SU-DHL-6 (cell line): ENCODE results near the gene C19orf85.

Source experiments
- H2AFZ ChIP-seq: fragments of 200-600 bp; sonication (generic); 2 replicates; pipeline ENCODE4 v1.6.1; 2014; ENCODE audit warnings: low read depth, mild to moderate bottlenecking, moderate library complexity, mixed read lengths, antibody characterized with exemption, low read length; ENCODE audit not compliant: severe bottlenecking
- H3F3A ChIP-seq: fragments of 200-600 bp; shearing (Covaris generic); 2 replicates; pipeline ENCODE4 v1.6.0; 2016; ENCODE audit warnings: antibody characterized with exemption, mild to moderate bottlenecking; ENCODE audit not compliant: insufficient read depth
- H3K27ac ChIP-seq: fragments of 200-600 bp; sonication (generic); 2 replicates; pipeline ENCODE4 v1.5.1; 2016; ENCODE audit warnings: low read depth, mild to moderate bottlenecking, low read length, moderate library complexity, mixed read lengths
- H3K27me3 ChIP-seq: fragments of 200-600 bp; sonication (generic), shearing (Covaris generic); 2 replicates; pipeline ENCODE4 v1.6.0; 2014; ENCODE audit warnings: mild to moderate bottlenecking, low read length
- H3K36me3 ChIP-seq: fragments of 200-600 bp; sonication (generic); 2 replicates; pipeline ENCODE4 v1.6.1; 2014; ENCODE audit warnings: mild to moderate bottlenecking, low read length, mixed read lengths
- H3K4me2 ChIP-seq: fragments of 300-600, 200-600 bp; shearing (Covaris generic), sonication (generic); 2 replicates; pipeline ENCODE4 v1.6.0; 2014; ENCODE audit warnings: low read length, low read depth, mild to moderate bottlenecking; ENCODE audit not compliant: poor library complexity, severe bottlenecking
- H3K4me3 ChIP-seq: fragments of 200-600 bp; sonication (generic); 2 replicates; pipeline ENCODE4 v1.5.1; 2014; ENCODE audit warnings: antibody characterized with exemption, low read length, mild to moderate bottlenecking, mixed read lengths; ENCODE audit not compliant: insufficient read depth, poor library complexity, severe bottlenecking
- H3K79me2 ChIP-seq: fragments of 200-600 bp; sonication (generic); 2 replicates; pipeline ENCODE4 v1.6.1; 2014; ENCODE audit warnings: mild to moderate bottlenecking, low read length, moderate library complexity; ENCODE audit not compliant: insufficient read depth
- H3K9ac ChIP-seq: fragments of 200-600 bp; sonication (generic); 2 replicates; pipeline ENCODE4 v1.7.0; 2014; ENCODE audit warnings: mild to moderate bottlenecking, low read length
- H3K9me2 ChIP-seq: fragments of 200-600 bp; sonication (generic); replicated peaks from 2 replicates; pipeline ENCODE4 v1.6.1; 2014; ENCODE audit warnings: low read length; ENCODE audit not compliant: insufficient read depth
- H3K9me3 ChIP-seq: fragments of 200-600 bp; sonication (generic); 2 replicates; pipeline ENCODE4 v1.6.1; 2014; ENCODE audit warnings: low read length, mixed read lengths; ENCODE audit not compliant: insufficient read depth
- H4K20me1 ChIP-seq: fragments of 200-600 bp; sonication (generic); 2 replicates; pipeline ENCODE4 v1.6.1; 2014; ENCODE audit warnings: low read depth, mild to moderate bottlenecking, antibody characterized with exemption, low read length, moderate library complexity, mixed read lengths
- EZH2phosphoT487 ChIP-seq: fragments of 200-600 bp; sonication (generic), shearing (Covaris generic); conservative IDR thresholded peaks from 2 replicates; pipeline ENCODE4 v1.6.1; 2018; ENCODE audit warnings: mild to moderate bottlenecking, antibody characterized with exemption, low read length, moderate library complexity, mixed read lengths
- TF ChIP-seq, protein P1 (sequence below): fragments of 200-600 bp; sonication (generic); IDR thresholded peaks from one replicate; pipeline ENCODE4 v1.5.1; 2017; ENCODE audit warnings: antibody characterized with exemption, mild to moderate bottlenecking, low read length, moderate library complexity; ENCODE audit not compliant: insufficient read depth, poor library complexity, severe bottlenecking

Gene C19orf85

DNA sequence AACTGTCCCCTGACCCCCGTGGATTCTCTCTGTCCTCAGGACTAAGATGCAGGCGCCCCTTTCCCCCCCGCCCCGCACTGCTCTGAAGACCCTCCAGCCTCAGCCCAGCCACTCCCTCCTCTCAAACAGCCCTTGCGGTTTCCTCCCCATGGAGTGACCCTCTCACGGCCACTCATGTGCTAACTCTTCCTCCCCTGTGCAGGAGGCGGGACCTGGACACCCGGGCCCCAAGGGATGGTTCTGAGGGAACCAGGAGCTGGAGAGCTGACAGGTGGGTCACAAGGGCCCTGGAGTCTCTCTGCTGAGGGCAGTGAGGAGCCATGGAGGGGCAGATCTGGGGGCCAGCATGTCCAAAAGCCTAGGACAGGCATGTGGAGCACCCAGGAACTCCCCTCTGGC lies 5.0 kb downstream of the C19orf85 start:
- Histone ChIP-seq H4K20me1 (no peaks in the 10 kb centered on the region), H3K4me2 (peak overlapping the region; percentile 8), H3K27ac (no peak overlapping the region), H3K9me2 (no peaks in the 10 kb centered on the region), H3K79me2 (peaks cover 9% of the 10 kb centered on the region; the same call in 1 of the 2 replicates), H3F3A (peaks cover 9% of the 10 kb centered on the region; the same call in 1 of the 2 replicates), H3K9ac (no peak overlapping the region), H2AFZ (no peak overlapping the region), H3K4me3 (no peak overlapping the region), H3K36me3 (no peaks in the 10 kb centered on the region), H3K9me3 (no peaks in the 10 kb centered on the region), H3K27me3 (no peaks in the 10 kb centered on the region)
- TF ChIP-seq EZH2phosphoT487, result no peak
- TF ChIP-seq, protein P1, sequence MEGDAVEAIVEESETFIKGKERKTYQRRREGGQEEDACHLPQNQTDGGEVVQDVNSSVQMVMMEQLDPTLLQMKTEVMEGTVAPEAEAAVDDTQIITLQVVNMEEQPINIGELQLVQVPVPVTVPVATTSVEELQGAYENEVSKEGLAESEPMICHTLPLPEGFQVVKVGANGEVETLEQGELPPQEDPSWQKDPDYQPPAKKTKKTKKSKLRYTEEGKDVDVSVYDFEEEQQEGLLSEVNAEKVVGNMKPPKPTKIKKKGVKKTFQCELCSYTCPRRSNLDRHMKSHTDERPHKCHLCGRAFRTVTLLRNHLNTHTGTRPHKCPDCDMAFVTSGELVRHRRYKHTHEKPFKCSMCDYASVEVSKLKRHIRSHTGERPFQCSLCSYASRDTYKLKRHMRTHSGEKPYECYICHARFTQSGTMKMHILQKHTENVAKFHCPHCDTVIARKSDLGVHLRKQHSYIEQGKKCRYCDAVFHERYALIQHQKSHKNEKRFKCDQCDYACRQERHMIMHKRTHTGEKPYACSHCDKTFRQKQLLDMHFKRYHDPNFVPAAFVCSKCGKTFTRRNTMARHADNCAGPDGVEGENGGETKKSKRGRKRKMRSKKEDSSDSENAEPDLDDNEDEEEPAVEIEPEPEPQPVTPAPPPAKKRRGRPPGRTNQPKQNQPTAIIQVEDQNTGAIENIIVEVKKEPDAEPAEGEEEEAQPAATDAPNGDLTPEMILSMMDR, result no peak

- Histone ChIP-seq H2AFZ (no peak overlapping the region), H3K9me3 (no peaks in the 10 kb centered on the region), H3K4me3 (no peak overlapping the region), H3F3A (peaks cover 20% of the 10 kb centered on the region), H4K20me1 (no peaks in the 10 kb centered on the region), H3K9ac (no peak overlapping the region), H3K9me2 (no peaks in the 10 kb centered on the region), H3K4me2 (no peak overlapping the region), H3K79me2 (peaks cover 9% of the 10 kb centered on the region; the same call in 1 of the 2 replicates), H3K27ac (no peak overlapping the region), H3K27me3 (no peaks in the 10 kb centered on the region), H3K36me3 (no peaks in the 10 kb centered on the region)
- TF ChIP-seq, protein P1, result no peak
- TF ChIP-seq EZH2phosphoT487, result no peak
These were observed 6.7 kb downstream of the C19orf85 start for GRCh38 chr19:55457683-55458457.

DNA sequence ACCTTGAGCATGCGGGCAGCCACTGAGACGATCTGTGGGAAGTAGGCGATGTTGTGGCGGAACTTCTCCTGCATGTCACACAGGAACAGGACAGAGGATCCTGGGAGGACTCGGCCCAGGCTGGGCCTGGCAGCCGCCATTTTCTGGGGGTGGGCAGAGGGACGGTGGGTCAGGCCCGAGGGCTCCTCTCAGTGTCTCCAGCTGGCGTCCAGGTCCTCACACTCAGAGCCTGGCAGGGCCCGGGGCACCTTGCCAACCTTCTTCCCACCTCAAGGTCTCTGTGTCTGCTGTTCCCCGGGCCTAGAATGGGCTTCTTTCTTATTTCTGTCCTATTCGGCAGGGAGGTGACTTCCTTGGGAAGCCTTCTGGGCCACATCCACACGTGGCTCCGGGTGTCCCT lies 8.2 kb downstream of the C19orf85 start:
- no peak overlapping the region for H3K9ac ChIP-seq

More for the DNA sequence above, 8.2 kb downstream of the C19orf85 start:
- Histone ChIP-seq H3K4me3 (no peak overlapping the region), H3K27ac (no peak overlapping the region), H4K20me1 (no peaks in the 10 kb centered on the region), H2AFZ (no peak overlapping the region), H3K36me3 (no peaks in the 10 kb centered on the region), H3K4me2 (no peak overlapping the region), H3K9me2 (no peaks in the 10 kb centered on the region), H3K79me2 (peaks cover 9% of the 10 kb centered on the region; the same call in 1 of the 2 replicates), H3F3A (peaks cover 20% of the 10 kb centered on the region), H3K9me3 (no peaks in the 10 kb centered on the region), H3K27me3 (no peaks in the 10 kb centered on the region)
- no peak for TF ChIP-seq EZH2phosphoT487
- TF ChIP-seq, protein P1, result no peak
